Jurkat, Clone E6-1 (cell line): Measurements from ENCODE around the gene SORCS1.

Experiments
- DNase-seq: peaks from one replicate; pipeline ENCODE4 v3.0.0-alpha.2; 2011; ENCODE audit warnings: low read depth, low spot score
- H3K4me3 ChIP-seq: 2 replicates; pipeline ENCODE4 v1.5.1; 2011; ENCODE audit warnings: mild to moderate bottlenecking, low read length, control low read depth, moderate library complexity

SORCS1 gene

GRCh38 chr10:106795619-106796018 lies 368.9 kb downstream of the SORCS1 start:
- H3K4me3 ChIP-seq = no peak overlapping the region
- DNase-seq = peak; percentile 9

DNA sequence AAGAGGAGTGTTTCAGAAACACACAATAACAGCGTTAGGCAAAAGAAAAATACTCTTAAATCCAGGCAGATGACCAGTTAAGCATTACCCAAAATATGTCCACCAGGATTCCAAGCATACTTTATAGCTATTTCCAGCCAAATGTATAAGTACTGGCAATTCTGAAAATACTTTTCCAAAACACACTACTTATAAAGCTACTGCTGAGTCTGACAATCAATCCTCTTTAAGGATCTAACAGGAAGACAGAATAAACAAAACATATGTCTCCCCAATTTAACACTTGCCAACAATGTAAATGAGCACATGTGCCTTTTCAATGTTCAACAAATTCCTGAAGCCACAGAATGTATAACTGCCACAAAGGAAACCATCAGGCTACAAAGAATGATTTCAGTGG lies 370.9 kb downstream of the SORCS1 start:
- H3K4me3 ChIP-seq = no peak overlapping the region
- DNase-seq = no peak

GRCh38 chr10:106789623-106790022 lies 374.9 kb downstream of the SORCS1 start:
- no peak for DNase-seq
- no peak overlapping the region for H3K4me3 ChIP-seq

DNA sequence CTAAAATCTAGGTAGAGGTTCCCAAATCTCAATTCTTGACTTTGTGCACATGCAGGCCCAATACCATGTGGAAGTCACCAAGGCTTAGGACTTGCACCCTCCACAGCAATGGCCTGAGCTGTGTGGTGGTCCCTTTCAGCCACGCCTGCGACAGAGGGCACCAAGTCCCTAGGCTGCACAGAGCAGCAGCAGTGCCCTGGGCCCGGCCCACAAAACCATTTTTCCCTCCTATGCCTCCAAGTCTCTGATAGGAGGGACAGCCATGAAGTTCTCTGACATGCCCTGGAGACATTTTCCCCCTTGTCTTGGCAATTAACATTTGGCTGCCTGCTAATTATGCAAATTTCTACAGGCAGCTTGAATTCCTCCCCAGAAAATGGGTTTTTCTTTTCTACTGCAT lies 375.5 kb downstream of the SORCS1 start:
- no peak for DNase-seq
- H3K4me3 ChIP-seq = no peak overlapping the region

GRCh38 chr10:106785528-106785927 lies 379.0 kb downstream of the SORCS1 start:
- H3K4me3 ChIP-seq = no peak overlapping the region
- no peak for DNase-seq

- no peak for DNase-seq
- no peak overlapping the region for H3K4me3 ChIP-seq
Measured at GRCh38 chr10:106780632-106781031, 383.9 kb downstream of the SORCS1 start.

DNA sequence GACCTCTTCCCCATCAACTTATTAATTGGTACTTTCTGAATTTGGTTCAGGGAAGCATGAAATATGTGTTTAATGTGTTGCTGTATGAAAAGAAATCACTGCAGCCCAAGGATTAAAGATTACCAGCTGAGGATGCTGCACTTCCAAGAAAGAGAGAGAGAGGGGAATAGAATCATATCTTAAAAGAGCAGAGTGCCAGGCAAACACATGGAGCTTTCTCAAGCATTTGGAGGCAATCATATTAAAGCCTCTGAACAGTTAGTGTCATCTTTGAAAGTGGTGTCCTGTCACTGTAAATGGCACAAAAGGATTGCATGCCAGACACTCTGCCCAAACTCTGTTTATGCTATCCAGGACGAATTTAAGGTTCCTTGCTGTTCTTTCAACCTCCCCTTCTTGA lies 386.7 kb downstream of the SORCS1 start:
- DNase-seq = no peak
- H3K4me3 ChIP-seq = no peak overlapping the region

DNA sequence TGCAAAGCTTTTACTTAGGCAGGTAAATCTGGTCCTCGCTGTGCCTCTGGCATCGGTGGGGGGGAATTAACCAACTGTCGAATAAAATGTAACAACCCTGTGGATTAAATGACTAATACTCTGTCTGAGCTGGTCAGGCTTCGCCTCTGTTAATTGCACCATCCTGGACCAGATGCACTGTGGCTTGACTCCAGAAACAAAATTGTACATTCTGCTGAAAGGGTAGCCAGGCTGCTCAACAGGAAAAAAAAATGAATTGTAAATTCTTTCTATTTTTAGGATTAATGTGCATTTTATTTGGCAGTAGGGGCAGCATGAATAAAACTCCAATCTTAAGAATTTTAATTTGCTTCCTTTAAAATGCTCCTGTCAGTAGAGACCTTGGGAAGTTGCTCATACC lies 389.4 kb downstream of the SORCS1 start:
- no peak for DNase-seq
- no peak overlapping the region for H3K4me3 ChIP-seq

- no peak for DNase-seq
- H3K4me3 ChIP-seq = no peak overlapping the region
Measured at GRCh38 chr10:106772957-106773356, 391.5 kb downstream of the SORCS1 start.

DNA sequence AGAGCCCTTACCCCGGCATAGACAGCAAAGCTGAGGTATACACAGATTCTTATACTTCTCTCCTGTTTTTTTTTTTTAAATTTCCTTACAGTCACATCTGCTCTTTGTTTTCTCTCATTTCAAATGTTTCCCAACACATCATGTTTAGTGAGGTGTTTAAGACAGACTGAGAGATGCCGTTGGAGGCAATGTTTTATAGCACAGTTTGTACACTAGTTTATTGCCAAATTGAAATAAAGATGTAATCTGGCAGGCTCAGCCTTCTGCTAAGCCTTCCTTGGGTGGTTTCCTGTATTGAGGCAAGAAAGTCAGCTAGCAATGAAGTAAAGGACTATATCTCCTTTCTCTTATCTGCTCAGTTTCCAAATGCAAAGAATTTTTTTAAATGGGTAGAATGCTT lies 393.4 kb downstream of the SORCS1 start:
- DNase-seq = no peak
- no peak overlapping the region for H3K4me3 ChIP-seq

- DNase-seq = no peak
- H3K4me3 ChIP-seq = no peak overlapping the region
Measured at GRCh38 chr10:106768204-106768603, 396.3 kb downstream of the SORCS1 start.

DNA sequence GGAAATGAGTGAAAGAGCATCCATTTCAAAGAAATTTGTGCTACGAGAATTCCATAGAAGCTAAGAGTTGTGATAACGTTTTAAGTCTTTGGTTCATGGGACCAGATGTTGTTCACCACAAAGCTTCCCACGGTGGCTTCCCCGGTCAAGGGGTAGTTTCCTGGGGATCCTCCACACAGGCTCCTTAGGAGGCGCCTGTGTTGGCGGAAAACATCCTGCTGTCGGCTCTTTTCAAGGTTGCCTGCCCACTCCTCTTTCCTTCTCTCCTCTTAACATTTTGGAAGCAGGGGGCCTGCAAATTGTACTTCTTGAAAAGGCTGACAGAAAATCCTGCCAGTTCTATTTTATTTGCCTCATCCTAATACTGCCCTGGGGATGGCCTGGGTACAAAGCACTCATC lies 398.6 kb downstream of the SORCS1 start:
- no peak overlapping the region for H3K4me3 ChIP-seq

GRCh38 chr10:106765241-106765754 lies 399.2 kb downstream of the SORCS1 start:
- no peak overlapping the region for H3K4me3 ChIP-seq
- DNase-seq = no peak

More for the DNA sequence above, 398.6 kb downstream of the SORCS1 start:
- no peak for DNase-seq

DNA sequence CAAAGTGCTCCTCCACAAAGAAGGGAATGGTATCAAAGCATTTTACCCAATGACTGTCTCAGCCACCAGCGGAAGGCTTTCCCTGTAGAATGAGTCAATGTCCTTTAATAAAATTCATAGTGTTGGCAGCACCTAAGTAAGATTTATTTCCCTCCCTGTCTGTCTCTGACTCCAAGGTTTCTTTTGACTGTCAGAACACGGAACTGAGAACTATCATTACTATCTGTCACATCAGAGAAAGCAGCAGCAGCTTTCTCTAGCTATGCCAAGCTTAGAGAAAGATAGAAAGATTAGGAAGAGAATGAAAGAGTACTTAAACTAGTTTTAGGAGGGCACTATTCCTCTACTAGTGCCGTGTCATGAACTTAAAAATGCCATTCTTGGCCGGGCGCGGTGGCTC lies 400.1 kb downstream of the SORCS1 start:
- no peak overlapping the region for H3K4me3 ChIP-seq
- DNase-seq = no peak

- no peak overlapping the region for H3K4me3 ChIP-seq
- no peak for DNase-seq
Measured at GRCh38 chr10:106761906-106762305, 402.6 kb downstream of the SORCS1 start.

DNA sequence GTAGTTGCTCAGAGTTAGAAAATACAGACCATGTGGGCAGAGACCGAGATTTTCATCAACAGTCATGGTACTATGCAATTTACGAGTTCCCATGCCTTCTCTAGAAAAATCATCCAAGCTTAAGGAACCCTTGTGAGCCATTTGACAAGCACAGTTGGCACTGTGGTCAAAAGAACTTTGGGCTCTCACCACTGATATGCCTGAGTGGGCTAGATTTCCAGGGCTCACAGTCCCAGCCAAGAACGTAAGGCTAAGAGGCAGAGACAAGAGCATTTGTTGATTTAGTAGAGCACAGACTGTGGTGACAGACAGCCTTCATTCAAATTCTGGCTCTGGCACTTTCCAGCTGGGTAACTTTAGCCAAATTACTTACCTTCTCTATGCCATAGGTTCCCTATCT lies 407.0 kb downstream of the SORCS1 start:
- no peak overlapping the region for H3K4me3 ChIP-seq
- DNase-seq = no peak

GRCh38 chr10:106751091-106751490 lies 413.4 kb downstream of the SORCS1 start:
- DNase-seq = no peak
- no peak overlapping the region for H3K4me3 ChIP-seq

DNA sequence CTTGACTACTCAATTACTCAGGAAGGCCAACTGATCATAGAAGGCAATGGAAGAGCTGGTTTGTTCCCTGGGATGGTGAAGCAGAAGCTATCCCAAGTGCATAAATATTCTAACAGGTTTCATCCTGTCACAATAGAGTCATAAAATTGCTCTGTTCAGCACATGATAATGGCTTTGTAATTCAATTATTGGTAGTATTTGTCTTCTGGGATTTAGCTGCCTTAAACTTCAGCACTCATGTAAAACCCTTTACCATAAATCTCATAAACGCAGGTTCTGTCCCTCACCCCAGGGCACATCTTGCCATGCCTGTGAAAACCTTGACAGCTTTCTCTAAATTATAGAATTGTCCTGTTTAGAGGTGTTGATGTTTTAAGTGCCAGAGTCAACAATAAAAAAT lies 417.6 kb downstream of the SORCS1 start:
- no peak for DNase-seq

DNA sequence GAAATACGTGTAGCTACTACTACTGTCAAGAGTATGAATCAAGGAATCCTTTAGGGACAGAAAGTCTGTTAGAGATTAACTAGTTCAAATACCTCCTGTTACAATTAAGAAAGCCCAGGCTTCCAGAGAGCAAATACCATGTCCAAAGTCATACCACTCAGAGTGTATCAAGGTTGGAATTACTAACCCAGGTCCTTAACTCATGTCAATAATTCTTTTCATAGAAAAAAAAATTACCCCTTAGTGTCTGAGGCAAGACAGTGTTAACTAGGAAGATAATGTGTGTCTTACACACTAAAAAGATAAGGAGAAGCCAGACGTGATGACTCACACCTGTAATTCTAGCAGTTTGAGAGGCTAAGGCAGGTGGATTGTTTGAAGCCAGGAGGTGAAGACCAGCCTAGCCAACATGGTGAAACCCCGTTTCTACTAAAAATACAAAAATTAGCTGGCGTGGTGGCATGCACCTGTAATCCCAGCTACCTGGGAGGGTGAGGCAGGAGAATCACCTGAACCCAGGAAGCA lies 423.4 kb downstream of the SORCS1 start:
- H3K4me3 ChIP-seq = no peak overlapping the region
- no peak for DNase-seq

More for the DNA sequence above, 417.6 kb downstream of the SORCS1 start:
- H3K4me3 ChIP-seq = no peak overlapping the region

- no peak overlapping the region for H3K4me3 ChIP-seq
- no peak for DNase-seq
Measured at GRCh38 chr10:106740071-106740470, 424.4 kb downstream of the SORCS1 start.

DNA sequence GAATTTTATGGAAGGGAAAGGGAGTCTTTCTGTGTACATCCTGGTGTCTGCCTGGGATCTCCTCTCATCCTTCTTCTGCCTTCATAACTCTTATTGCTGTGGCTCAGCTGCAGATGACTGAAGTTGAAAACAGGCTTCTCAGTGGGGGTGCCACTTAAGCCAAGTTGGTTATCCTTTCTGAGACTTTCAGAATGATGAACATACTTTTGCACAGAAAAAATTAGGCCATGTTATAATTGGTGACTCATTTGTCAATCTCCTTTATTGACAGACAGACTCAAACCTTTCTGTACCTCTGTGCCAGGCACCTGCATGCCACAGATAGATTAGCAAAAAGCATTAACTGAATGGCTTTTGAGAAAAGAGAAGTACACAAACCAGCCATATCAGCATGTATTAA lies 430.3 kb downstream of the SORCS1 start:
- no peak overlapping the region for H3K4me3 ChIP-seq
- DNase-seq = no peak

DNA sequence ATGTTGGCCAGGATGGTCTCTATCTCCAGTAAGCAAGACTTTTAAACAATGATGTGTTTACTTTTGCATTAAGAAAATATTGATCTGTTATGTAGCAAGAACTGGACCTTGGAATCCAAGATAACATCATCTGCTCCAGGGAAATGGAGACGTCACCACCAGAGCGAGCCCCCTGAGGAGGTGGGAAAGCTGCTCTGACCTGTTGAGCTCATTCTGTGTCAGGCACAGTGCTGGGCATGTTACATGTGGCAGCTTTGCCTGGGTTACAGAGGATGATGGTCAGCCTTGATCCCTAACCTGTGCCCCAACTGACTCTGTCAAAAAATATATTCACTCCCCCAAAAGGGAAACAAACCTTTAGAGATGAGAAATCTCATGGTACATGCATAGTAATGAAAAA lies 436.3 kb downstream of the SORCS1 start:
- no peak for DNase-seq
- H3K4me3 ChIP-seq = no peak overlapping the region
